Ovary (tissue), 9 donors: ENCODE data around the gene DEPDC5. TPM values are rescaled to one million over a fixed set of nuclear protein-coding genes. Genes with fewer than 3 reads are reported as not detected.

Experiments used
- DNase-seq, 5 donors: peaks; one replicate each; pipeline ENCODE4 v3.0.0-alpha.2; 2019 to 2020
- H3K27ac ChIP-seq, 2 donors: fragments of 200-600 bp; one replicate each; pipeline versions ENCODE4 v1.5.1 to v1.8.0; 2019 to 2022
- H3K27me3 ChIP-seq: fragments of 200-600 bp; one replicate; pipeline ENCODE4 v1.8.0; 2022
- H3K36me3 ChIP-seq: fragments of 200-600 bp; sonication (generic); one replicate; pipeline ENCODE4 v1.5.1; 2019
- H3K4me1 ChIP-seq: one replicate; pipeline ENCODE4 v1.8.1; 2013; ENCODE audit warnings: mild to moderate bottlenecking, moderate library complexity; ENCODE audit not compliant: insufficient read depth
- H3K4me3 ChIP-seq: fragments of 200-600 bp; sonication (generic); one replicate; pipeline ENCODE4 v1.5.1; 2017
- H3K9me3 ChIP-seq, 2 donors: fragments of 200-600 bp in 1 of 2; sonication (generic) in 1 of 2; one replicate each; pipeline versions ENCODE4 v1.5.1 to v1.8.1; 2013 to 2019; ENCODE audit warnings: mild to moderate bottlenecking in 1 of 2, moderate library complexity in 1 of 2
- CTCF ChIP-seq, 3 donors: fragments of 450-650 bp in 2 of 3; fragments of 200-600 bp in 1 of 3; IDR thresholded peaks; one replicate each; pipeline versions ENCODE4 v1.5.1 to v1.8.0; 2016 to 2022; ENCODE audit warnings: antibody characterized with exemption in 3 of 3, mild to moderate bottlenecking in 1 of 3
- EP300 ChIP-seq: sonication (generic); formaldehyde crosslinking; IDR thresholded peaks from one replicate; pipeline ENCODE4 v1.6.1; 2017; ENCODE audit warnings: antibody characterized with exemption
- POLR2A ChIP-seq: fragments of 450-650 bp; IDR thresholded peaks from one replicate; pipeline ENCODE4 v1.6.1; 2017; ENCODE audit warnings: antibody characterized with exemption, mild to moderate bottlenecking, moderate library complexity
- WGBS, 3 donors: extraction: QIAGEN DNeasy Blood & Tissue Kit in 1 of 3; methylation state at CpG; one replicate each; pipeline versions ENCODE4 v1.1.5 to v1.1.7; 2013 to 2017; 5-methylcytosine and 5-hydroxymethylcytosine counted together
- intact Hi-C, 4 donors: fragments of 100-400 bp; cut with DNase I; formaldehyde crosslinking; loops; one replicate each; pipeline versions ENCODE4 v1.11.0 to v1.15.1; 2022 to 2023
- polyA plus RNA-seq, 2 donors: library from polyadenylated mRNA; stranded (reverse); fragments of 200-250 nt in 1 of 2; fragments of 350-450 nt in 1 of 2; fragmentation: Illumina TruSeq in 1 of 2; extraction: RNeasy Lipid Tissue Mini Kit (QIAGEN cat#74804) in 1 of 2; gene quantifications; one replicate each; pipeline ENCODE4 v1.2.3, GENCODE V29; 2013 to 2014
- total RNA-seq, 7 donors: library from RNA; depleted of rRNA in 2 of 7; stranded (reverse); fragments of >200 nt in 2 of 7; fragmentation: NEBNext Ultra II Directional in 3 of 7; extraction: Animal tissue kit (Norgen Biotek cat#: 25700) in 3 of 7; gene quantifications; one replicate each; pipeline versions ENCODE4 v1.1.0 to v1.2.4, GENCODE V29; 2016 to 2023
- donor health status: DM: no; HTN: no; CAD: no; lungs with moderate emphysema.
- donor health status: DM: no; HTN: no; CAD: no.
- donor health status: Bipolar disorder and iron deficiency.
- donor health status: DM: yes; HTN: yes; CAD: no.
- donor health status: DM: no; HTN: no; CAD: no.
- donor health status: DM: yes; HTN: yes; CAD: no.

Gene DEPDC5
- total and polyA plus RNA-seq, 9 donors: 12.1 to 73.3 (median 32.8) TPM

GRCh38 chr22:31925056-31925455 is 171.2 kb downstream of the DEPDC5 start:
- no peaks in the 10 kb centered on the region for H3K4me1 ChIP-seq
- no peak overlapping the region for H3K27ac ChIP-seq
- intact Hi-C loops: no loop called here
- H3K4me3 ChIP-seq: no peak overlapping the region
- no peaks in the 10 kb centered on the region for H3K9me3 ChIP-seq
- no peaks in the 10 kb centered on the region for H3K27me3 ChIP-seq
- H3K36me3 ChIP-seq: no peaks in the 10 kb centered on the region
- TF ChIP-seq POLR2A: no peak
- no peak for TF ChIP-seq EP300
- TF ChIP-seq CTCF (IDR thresholded peaks at IDR 0.05): no peak
- 93 to 99% (median 96%) methylated on average over 1 of the region's 1 CpG for WGBS, 3 donors
- DNase-seq: no peak

GRCh38 chr22:31926024-31926423 is 172.2 kb downstream of the DEPDC5 start:
- TF ChIP-seq EP300: no peak
- TF ChIP-seq CTCF (IDR thresholded peaks at IDR 0.05): no peak
- TF ChIP-seq POLR2A: no peak
- DNase-seq: no peak
- no peak overlapping the region for H3K27ac ChIP-seq
- intact Hi-C loops: no loop called here
- no peaks in the 10 kb centered on the region for H3K27me3 ChIP-seq
- WGBS, 3 donors: 50 to 70% (median 62%) methylated on average over 1 of the region's 1 CpG
- H3K9me3 ChIP-seq: no peaks in the 10 kb centered on the region
- H3K4me3 ChIP-seq: no peak overlapping the region
- no peaks in the 10 kb centered on the region for H3K4me1 ChIP-seq
- no peaks in the 10 kb centered on the region for H3K36me3 ChIP-seq

GRCh38 chr22:31926969-31927368 is 173.2 kb downstream of the DEPDC5 start:
- intact Hi-C loops: no loop called here
- Histone ChIP-seq H3K36me3 (no peaks in the 10 kb centered on the region), H3K27ac (no peak overlapping the region), H3K4me1 (no peaks in the 10 kb centered on the region), H3K4me3 (no peak overlapping the region), H3K9me3 (no peaks in the 10 kb centered on the region), H3K27me3 (no peaks in the 10 kb centered on the region)
- TF ChIP-seq CTCF (IDR thresholded peaks at IDR 0.05): no peak
- no peak for TF ChIP-seq EP300
- no peak for TF ChIP-seq POLR2A
- no peak for DNase-seq

DNA sequence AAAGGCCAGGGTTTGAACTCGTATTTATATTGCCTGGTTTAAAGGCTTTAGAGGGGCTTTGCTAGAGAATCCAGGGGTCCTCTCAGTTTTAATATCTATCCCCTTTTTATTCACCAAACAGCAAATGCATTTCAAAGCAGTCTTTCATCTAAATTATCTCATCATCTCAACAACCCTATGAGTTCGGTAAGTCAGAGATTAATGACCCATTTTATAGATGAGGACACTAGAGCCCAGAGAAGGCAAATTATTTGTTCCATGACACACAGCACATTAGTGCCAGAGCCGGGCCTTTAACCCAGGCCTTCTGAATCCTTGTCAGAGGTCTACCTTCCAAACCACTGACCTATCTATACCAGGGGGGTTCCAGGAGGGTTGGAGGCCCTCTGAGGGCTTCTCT is 173.7 kb downstream of the DEPDC5 start:
- H3K4me1 ChIP-seq: no peaks in the 10 kb centered on the region
- TF ChIP-seq CTCF (IDR thresholded peaks at IDR 0.05) (no peak), EP300 (no peak), POLR2A (no peak)
- H3K9me3 ChIP-seq: no peaks in the 10 kb centered on the region
- no peak overlapping the region for H3K27ac ChIP-seq
- WGBS, 3 donors: 80 to 85% (median 84%) methylated on average over 3 of the region's 3 CpGs
- H3K27me3 ChIP-seq: no peaks in the 10 kb centered on the region
- H3K36me3 ChIP-seq: no peaks in the 10 kb centered on the region
- no peak for DNase-seq
- intact Hi-C loops: no loop called here
- no peak overlapping the region for H3K4me3 ChIP-seq
